IPS-20b (cell line): ENCODE results near the gene PTPN18.
A peak's percentile ranks its signal among the peaks of the same experiment; 100 is the strongest.

Experiments
- H3K27ac ChIP-seq: one replicate; pipeline ENCODE4 v1.5.1; 2013; ENCODE audit warnings: low read length
- H3K27me3 ChIP-seq: 2 replicates; pipeline ENCODE4 v1.6.1; 2013; ENCODE audit warnings: mild to moderate bottlenecking, low read length, inconsistent platforms; ENCODE audit not compliant: insufficient read depth
- H3K36me3 ChIP-seq: 2 replicates; pipeline ENCODE4 v1.6.1; 2013; ENCODE audit warnings: low read depth, mild to moderate bottlenecking, inconsistent platforms, low read length, moderate library complexity; ENCODE audit not compliant: insufficient read depth
- H3K4me1 ChIP-seq: 2 replicates; pipeline ENCODE4 v1.6.1; 2013; ENCODE audit warnings: mild to moderate bottlenecking, control low read depth, inconsistent platforms, low read length, moderate library complexity; ENCODE audit not compliant: insufficient read depth
- H3K4me3 ChIP-seq: 2 replicates; pipeline ENCODE4 v1.5.1; 2013; ENCODE audit warnings: mild to moderate bottlenecking, low read length, inconsistent platforms
- H3K9ac ChIP-seq: 2 replicates; pipeline ENCODE4 v1.6.1; 2013; ENCODE audit warnings: low read depth, mild to moderate bottlenecking, inconsistent platforms, low read length, moderate library complexity
- H3K9me3 ChIP-seq: 2 replicates; pipeline ENCODE4 v1.6.1; 2013; ENCODE audit warnings: mild to moderate bottlenecking, low read depth, low read length, inconsistent platforms; ENCODE audit not compliant: insufficient read depth

PTPN18 gene

DNA sequence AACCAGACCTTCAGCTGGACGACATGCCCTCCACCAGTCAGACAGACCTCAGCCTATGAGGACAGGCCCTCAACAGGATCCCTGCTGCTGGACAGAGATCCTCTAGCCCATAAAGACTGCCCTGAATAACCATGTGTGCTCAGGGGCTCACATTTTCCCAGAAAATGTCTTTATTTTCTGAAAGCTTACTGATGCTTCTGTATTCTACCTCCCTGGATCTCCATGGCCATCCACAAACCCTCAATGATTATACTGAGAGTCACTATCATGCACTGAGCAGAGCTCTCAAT, 1.8 kb upstream of the PTPN18 start:
- no peaks in the 10 kb centered on the region for H3K36me3 ChIP-seq
- H3K27ac ChIP-seq: no peak overlapping the region
- H3K9ac ChIP-seq: no peak overlapping the region
- no peaks in the 10 kb centered on the region for H3K9me3 ChIP-seq
- no peak overlapping the region for H3K4me3 ChIP-seq
- H3K4me1 ChIP-seq: no peaks in the 10 kb centered on the region; the same call in 1 of the 2 replicates
- peaks cover 38% of the 10 kb centered on the region for H3K27me3 ChIP-seq

DNA sequence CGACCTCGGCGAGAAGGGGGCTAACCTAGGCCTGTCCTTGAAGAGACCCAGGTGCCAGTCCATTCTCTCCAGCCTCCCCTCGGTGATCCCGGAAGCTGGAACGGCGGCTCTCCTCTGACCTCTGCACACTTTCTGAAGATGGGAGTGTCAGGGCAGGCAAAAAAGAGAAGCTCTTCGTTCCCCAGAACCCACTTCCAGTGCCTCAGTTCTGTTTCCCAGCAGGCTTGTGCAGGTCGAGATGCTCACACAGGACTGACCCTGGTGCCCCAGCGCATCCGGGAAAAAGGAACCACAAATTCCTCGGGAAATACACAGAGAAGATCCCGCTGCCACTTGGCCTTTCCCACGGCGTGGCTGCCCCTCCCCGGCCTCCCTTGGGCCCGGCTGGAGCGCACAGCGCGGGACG, 681 bp upstream of the PTPN18 start:
- Histone ChIP-seq H3K9ac (no peak overlapping the region), H3K4me1 (no peaks in the 10 kb centered on the region; the same call in 1 of the 2 replicates), H3K4me3 (peak overlapping the region; percentile 70; the same call in 1 of the 2 replicates), H3K9me3 (no peaks in the 10 kb centered on the region), H3K36me3 (no peaks in the 10 kb centered on the region), H3K27ac (no peak overlapping the region), H3K27me3 (peaks cover 38% of the 10 kb centered on the region)

DNA sequence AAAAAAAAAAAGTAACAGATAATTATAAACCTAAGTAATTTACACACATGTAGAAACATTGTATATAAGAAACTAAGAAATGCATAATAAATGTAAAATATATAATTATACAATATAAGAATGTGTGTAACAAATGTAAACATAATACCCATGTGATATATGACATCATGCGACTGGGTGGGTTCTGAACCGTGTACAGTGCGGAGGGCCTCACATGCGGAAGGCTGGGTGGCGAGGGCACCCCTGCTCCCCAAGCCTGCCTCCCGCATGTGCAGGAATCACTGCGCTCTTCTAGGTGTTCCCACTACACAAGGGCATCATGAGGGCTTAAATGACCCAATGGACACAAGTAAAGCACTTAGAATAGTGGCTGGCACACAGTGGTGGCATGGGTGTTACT, 2.0 kb downstream of the PTPN18 start:
- Histone ChIP-seq H3K9me3 (no peaks in the 10 kb centered on the region), H3K4me3 (no peak overlapping the region), H3K4me1 (no peaks in the 10 kb centered on the region), H3K27me3 (peaks cover 38% of the 10 kb centered on the region), H3K36me3 (no peaks in the 10 kb centered on the region), H3K27ac (no peak overlapping the region), H3K9ac (no peak overlapping the region)

DNA sequence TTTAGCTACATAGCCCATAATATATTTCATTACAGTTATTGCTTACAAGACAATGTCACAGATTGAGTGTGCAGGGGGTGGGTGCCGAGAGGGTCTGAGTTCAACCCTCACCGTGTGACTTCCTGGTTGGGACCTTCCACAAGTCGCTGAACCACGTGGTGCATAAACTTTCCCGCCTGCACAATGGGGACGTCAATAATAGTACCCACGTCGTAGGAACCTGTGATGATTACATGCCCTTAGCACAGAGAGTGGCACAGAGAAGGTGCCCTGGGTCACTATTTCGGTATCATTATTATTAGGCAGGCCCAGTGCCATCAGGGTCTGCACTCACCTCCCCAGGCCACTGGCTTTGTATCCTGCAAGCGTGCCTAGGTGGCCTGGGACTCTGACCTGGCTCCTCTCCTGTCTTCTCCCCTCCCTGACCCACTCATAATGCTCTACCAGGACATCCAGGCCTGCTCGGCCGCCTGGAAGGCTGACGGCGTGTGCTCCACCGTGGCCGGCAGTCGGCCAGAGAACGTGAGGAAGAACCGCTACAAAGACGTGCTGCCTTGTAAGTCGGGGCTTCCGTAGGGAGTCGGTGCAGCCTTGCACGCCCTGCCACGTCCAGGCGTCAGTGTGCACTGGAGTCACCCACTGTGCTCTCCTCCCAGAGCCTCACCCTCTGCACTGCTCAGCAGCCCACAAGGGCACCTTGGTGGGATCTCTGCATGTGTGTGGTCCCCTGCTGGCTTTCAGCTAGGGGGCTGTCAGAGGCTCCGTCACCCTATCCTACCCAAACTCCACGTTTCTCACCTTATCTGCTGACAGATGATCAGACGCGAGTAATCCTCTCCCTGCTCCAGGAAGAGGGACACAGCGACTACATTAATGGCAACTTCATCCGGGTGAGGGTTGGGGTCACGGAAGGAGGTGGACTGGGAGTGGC, 2.8 kb downstream of the PTPN18 start:
- Histone ChIP-seq H3K4me3 (no peak overlapping the region), H3K9me3 (no peaks in the 10 kb centered on the region), H3K27ac (no peak overlapping the region), H3K27me3 (peaks cover 33% of the 10 kb centered on the region), H3K4me1 (no peaks in the 10 kb centered on the region), H3K9ac (no peak overlapping the region), H3K36me3 (no peaks in the 10 kb centered on the region)

DNA sequence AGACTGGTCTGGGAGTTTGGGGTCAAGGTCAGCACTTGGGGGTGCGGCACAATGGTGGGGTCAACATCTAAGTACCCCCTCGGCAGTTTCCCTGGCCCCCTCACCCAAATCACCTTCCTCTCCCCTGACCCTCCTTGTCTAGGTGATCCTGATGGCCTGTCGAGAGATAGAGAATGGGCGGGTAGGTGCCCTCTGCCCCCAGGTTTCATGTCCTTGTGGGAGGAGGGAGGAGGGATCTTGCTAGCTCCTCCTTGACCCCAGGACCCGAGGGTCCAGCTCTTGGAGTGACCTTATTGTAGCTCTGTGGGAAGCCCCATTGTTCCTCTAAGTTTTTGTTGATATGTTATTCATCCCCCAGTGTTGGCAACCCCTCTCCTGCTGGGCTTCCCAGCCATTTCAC, 3.6 kb downstream of the PTPN18 start:
- H3K9me3 ChIP-seq: no peaks in the 10 kb centered on the region

DNA sequence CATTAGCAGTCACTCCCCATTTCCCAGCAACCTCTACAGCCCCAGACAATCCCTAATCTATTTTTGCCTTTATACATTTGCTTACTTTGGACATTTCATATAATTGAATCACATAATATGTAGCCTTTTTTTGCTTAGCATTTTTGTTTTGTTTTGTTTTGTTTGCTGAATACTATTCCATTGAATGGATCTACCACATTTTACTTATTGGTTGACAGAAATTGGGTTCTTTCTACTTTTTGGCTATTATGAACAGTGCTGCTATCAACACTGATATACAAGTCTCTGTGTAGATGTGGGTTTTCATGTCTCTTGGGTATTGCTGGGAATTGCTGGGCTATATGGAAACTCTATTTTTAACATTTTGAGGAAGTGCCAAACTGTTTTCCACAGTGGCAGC, 7.6 kb downstream of the PTPN18 start:
- Histone ChIP-seq H3K9ac (no peak overlapping the region), H3K9me3 (no peaks in the 10 kb centered on the region), H3K27me3 (no peaks in the 10 kb centered on the region; the same call in 1 of the 2 replicates), H3K36me3 (no peaks in the 10 kb centered on the region), H3K4me3 (no peak overlapping the region), H3K27ac (no peak overlapping the region), H3K4me1 (peaks cover under 1% of the 10 kb centered on the region; the same call in 1 of the 2 replicates)

More for the DNA sequence above, 3.6 kb downstream of the PTPN18 start:
- Histone ChIP-seq H3K9ac (no peak overlapping the region), H3K4me3 (no peak overlapping the region), H3K27me3 (peaks cover 25% of the 10 kb centered on the region), H3K27ac (no peak overlapping the region), H3K36me3 (no peaks in the 10 kb centered on the region), H3K4me1 (no peaks in the 10 kb centered on the region)

DNA sequence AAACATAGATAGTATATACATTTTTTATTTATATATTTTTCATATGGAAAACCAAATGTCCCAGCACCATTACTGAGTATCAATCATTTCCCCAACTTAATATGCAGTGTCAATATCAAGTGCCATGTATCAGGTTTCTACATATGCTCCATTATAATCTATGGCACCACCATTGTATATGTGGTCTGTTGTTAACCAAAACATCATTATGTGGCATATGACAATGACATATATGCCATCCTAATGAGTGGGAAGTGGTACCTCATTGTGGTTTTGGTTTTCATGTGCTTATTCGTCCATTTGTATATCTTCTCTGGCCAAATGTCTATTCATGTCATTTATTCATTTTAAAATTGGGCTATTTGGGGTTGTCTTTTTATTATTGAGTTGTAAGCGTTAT, 9.2 kb downstream of the PTPN18 start:
- Histone ChIP-seq H3K4me1 (peaks cover 16% of the 10 kb centered on the region; the same call in 1 of the 2 replicates), H3K9ac (no peak overlapping the region), H3K36me3 (0 out of 2 replicates have a peak, but pooled peaks cover under 1% of the 10 kb centered on the region), H3K27ac (no peak overlapping the region), H3K27me3 (no peaks in the 10 kb centered on the region), H3K4me3 (no peak overlapping the region), H3K9me3 (no peaks in the 10 kb centered on the region)

DNA sequence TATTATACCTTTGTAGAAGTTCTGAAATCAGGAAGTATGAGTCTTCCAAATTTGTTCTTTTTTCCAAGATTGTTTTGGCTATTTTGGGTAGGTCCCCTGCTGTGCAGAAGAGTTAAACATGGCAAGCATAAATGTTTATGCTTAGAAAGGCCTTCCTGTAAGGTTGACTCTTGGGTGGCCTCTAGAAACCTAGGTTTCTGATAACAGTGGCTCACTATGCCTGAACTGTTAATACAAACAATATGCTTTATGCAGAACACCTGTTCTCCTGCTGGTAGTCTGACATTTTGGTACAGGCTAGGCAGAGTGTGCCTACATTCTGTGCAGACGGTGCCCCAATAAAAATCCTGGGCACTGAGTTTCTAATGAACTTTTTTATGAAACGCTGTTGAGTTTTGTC, 10.1 kb downstream of the PTPN18 start:
- no peaks in the 10 kb centered on the region for H3K9me3 ChIP-seq
- no peak overlapping the region for H3K27ac ChIP-seq
- no peak overlapping the region for H3K4me3 ChIP-seq
- H3K27me3 ChIP-seq: no peaks in the 10 kb centered on the region
- H3K36me3 ChIP-seq: peaks cover 5% of the 10 kb centered on the region; the same call in 1 of the 2 replicates
- H3K9ac ChIP-seq: no peak overlapping the region
- peaks cover 17% of the 10 kb centered on the region; the same call in 1 of the 2 replicates for H3K4me1 ChIP-seq

DNA sequence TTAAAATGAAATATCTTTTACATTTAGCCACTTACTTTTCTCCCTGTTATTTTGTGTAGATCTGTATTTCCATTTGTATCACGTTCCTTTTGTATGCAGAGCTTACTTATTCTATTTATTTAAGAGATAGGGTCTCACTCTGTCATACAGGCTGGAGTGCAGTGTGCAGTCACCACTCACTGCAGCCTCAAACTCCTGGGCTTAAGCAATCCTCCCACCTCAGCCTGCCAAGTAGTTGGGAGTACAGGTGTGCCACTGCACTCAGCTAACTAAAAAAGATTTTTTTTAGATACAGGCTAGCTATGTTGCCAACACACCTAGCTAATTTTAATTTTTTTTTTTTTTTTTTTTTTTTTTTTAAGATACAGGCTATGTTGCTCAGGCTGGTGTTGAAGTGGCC, 10.9 kb downstream of the PTPN18 start:
- H3K36me3 ChIP-seq: peaks cover 5% of the 10 kb centered on the region; the same call in 1 of the 2 replicates
- H3K9ac ChIP-seq: no peak overlapping the region

DNA sequence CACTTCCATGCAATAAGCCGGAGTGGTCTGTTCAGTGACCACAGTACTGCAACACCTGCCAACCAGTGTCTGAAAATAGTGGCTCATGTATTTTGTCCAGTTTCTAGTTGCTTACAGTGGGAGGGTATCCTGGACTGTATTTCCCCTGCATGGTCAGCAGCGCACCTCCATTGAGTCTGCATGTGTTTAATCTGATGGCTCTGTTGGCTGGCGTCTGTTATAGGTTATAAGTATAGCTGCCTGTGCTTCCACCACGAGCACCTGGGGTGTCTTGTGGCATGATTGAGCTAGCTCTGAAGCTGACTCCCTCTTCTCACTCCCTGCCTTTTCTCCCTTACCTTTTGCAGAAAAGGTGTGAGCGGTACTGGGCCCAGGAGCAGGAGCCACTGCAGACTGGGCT, 12.9 kb downstream of the PTPN18 start:
- H3K9ac ChIP-seq: 0 out of 2 replicates have a peak overlapping the region, but pooled peaks have one; percentile 13
- H3K4me1 ChIP-seq: peaks cover 17% of the 10 kb centered on the region; the same call in 1 of the 2 replicates
- peaks cover 5% of the 10 kb centered on the region; the same call in 1 of the 2 replicates for H3K36me3 ChIP-seq
- H3K4me3 ChIP-seq: no peak overlapping the region
- no peak overlapping the region for H3K27ac ChIP-seq
- 0 out of 2 replicates have a peak, but pooled peaks cover 4% of the 10 kb centered on the region for H3K27me3 ChIP-seq
- no peaks in the 10 kb centered on the region for H3K9me3 ChIP-seq

More for the DNA sequence above, 10.9 kb downstream of the PTPN18 start:
- no peak overlapping the region for H3K27ac ChIP-seq
- 0 out of 2 replicates have a peak, but pooled peaks cover 4% of the 10 kb centered on the region for H3K27me3 ChIP-seq
- H3K9me3 ChIP-seq: no peaks in the 10 kb centered on the region
- no peak overlapping the region for H3K4me3 ChIP-seq
- peaks cover 17% of the 10 kb centered on the region; the same call in 1 of the 2 replicates for H3K4me1 ChIP-seq

DNA sequence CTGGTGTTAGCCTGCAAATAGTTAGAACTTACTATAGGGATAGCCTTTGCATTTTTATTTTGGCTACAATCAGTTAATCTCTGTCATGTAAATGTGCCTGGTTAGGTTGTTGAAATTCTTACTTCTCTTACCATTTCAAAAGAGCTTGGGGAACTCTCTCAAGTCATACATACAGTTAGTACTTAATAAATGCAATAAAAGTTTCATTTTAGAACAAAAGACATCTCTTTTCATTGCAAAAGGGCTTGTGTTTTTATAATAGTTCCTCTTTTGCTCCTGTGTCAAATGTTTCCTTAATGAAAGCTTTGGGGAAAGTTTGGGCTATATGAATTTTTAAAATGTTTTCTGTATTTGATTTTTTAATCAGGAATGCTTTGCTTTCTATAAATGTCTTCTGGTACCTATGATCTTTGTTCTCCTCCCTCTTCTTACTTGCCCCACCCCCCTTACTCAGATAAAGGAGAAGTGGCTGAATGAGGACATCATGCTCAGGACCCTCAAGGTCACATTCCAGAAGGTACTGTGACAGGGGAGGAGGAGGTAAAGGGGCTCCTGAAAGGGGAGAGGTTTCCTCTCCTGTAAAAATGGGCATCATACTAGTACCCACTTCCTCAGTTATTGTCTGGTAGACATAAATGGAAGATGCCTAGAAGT, 13.6 kb downstream of the PTPN18 start:
- Histone ChIP-seq H3K4me3 (no peak overlapping the region), H3K27ac (no peak overlapping the region), H3K27me3 (0 out of 2 replicates have a peak, but pooled peaks cover 4% of the 10 kb centered on the region), H3K36me3 (peaks cover 5% of the 10 kb centered on the region; the same call in 1 of the 2 replicates), H3K9ac (no peak overlapping the region), H3K9me3 (no peaks in the 10 kb centered on the region), H3K4me1 (peaks cover 17% of the 10 kb centered on the region; the same call in 1 of the 2 replicates)
